Measurements from ENCODE around the gene TMSB10.

TMSB10 gene

GRCh38 chr2:84905181-84906107 is at the start of gene TMSB10:
TSS of gene TMSB10 (plus strand) at chr2:84905656.
- TF ChIP-seq ZFX (IDR thresholded peaks at IDR 0.05) (peak; percentile 44; the same call in 1 of the 2 replicates), CTCF (conservative IDR thresholded peaks at IDR 0.05) (no peak; the same call in 1 of the 2 replicates)
- H3K27ac ChIP-seq = peak within 1 kb of the TSS; percentile 86

DNA sequence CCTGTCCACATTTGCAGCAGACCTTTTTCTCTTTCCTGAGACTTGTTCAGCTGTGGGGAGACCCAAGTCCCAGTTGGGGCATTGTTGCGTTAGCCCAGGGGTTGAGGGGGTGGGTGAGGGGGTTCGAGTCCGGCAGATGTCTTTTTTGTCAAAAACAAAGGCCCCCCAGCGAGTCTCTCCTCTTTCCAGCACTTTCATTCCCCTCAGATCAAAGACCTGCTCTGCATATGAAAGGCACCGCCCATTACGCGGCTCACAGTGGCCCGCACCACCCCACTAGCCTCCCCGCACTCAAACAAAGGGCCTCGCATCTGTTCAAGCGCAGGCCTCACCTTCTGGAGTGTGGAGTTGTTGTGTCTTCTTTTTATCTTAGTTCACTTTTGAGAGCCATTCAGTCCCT is 49.7 kb upstream of the TMSB10 start:
- TF ChIP-seq ZFX (IDR thresholded peaks at IDR 0.05) (no peak), CTCF (conservative IDR thresholded peaks at IDR 0.05) (no peak)
- H3K27ac ChIP-seq = no peak overlapping the region

DNA sequence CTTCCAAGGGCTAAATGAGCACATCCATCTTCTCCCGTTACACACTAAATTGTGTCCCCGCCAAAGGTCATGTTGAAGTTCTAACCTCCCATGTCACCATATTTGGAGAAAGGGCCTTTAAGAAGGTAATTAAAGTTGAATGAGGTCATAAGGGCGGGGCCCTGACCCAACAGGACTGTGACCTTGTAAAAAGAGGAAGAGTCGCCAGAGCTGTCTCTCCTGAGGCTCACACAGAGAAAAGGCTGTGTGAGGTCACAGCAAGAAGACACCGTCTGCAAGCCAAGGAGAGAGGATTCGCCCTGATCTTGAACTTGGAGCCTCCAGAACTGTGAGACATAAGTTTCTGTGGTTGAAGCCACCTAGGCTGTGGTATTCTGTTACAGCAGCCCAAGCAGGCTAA is 48.7 kb upstream of the TMSB10 start:
- no peak for TF ChIP-seq ZFX (IDR thresholded peaks at IDR 0.05)
- TF ChIP-seq CTCF (conservative IDR thresholded peaks at IDR 0.05) = no peak
- H3K27ac ChIP-seq = no peak overlapping the region

DNA sequence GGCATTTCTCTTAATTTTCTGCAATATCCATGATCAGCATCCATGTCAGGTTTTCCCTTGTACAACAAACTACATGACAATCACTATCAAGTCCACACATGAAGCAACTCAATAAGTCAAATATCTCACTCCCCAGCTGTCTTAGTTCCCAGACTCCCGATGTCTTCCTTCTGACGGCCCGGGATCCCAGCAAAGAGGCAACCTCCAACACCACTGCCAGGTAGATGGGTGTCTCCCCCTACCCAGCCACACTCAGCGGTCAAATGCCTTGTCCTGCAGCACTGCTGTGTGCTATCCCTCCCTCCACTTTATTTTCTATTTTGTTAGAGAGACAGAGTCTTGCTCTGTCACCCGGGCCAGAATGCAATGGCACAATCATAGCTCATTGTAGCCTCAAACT is 47.9 kb upstream of the TMSB10 start:
- TF ChIP-seq ZFX (IDR thresholded peaks at IDR 0.05) (no peak), CTCF (conservative IDR thresholded peaks at IDR 0.05) (no peak)
- H3K27ac ChIP-seq = no peak overlapping the region

DNA sequence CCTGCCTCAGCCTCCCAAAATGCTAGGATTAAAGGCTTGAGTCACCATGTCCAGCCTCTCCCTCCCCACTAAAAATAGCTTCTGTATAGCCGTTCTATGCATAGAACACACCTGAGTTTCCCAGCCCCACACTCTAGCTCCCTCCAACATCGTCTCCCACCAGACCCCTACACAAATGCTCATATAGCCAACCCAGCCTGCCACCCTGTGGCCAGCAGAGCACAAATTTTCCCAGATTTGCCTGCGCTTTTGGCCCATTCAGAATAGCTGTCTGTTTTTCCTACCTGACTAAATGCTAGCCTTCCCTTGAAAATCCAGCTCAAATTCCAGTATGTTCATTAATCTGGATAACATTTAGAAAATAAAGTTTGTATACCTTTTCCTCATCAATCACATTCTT is 47.3 kb upstream of the TMSB10 start:
- no peak overlapping the region for H3K27ac ChIP-seq
- TF ChIP-seq CTCF (conservative IDR thresholded peaks at IDR 0.05) = no peak
- no peak for TF ChIP-seq ZFX (IDR thresholded peaks at IDR 0.05)

DNA sequence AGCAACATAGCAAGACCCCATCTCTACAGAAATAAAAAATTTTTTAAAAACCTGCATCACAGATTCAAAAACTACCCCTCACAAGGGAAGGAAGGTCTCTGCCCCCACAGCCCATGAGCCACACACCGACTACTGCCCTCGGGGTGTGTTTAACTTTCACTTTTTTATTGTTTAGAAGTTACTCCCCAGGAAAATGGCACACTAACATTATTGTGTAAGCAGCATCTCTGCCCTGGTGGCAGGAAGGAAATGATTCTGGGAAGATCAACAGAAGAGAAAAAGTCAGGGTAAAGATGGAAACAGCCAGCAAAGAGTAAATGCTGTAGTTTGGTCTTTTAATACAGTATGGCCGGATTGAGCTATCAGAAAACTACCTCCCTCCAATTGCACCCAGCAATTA is 46.5 kb upstream of the TMSB10 start:
- H3K27ac ChIP-seq = no peak overlapping the region
- TF ChIP-seq ZFX (IDR thresholded peaks at IDR 0.05) = no peak
- TF ChIP-seq CTCF (conservative IDR thresholded peaks at IDR 0.05) = no peak

DNA sequence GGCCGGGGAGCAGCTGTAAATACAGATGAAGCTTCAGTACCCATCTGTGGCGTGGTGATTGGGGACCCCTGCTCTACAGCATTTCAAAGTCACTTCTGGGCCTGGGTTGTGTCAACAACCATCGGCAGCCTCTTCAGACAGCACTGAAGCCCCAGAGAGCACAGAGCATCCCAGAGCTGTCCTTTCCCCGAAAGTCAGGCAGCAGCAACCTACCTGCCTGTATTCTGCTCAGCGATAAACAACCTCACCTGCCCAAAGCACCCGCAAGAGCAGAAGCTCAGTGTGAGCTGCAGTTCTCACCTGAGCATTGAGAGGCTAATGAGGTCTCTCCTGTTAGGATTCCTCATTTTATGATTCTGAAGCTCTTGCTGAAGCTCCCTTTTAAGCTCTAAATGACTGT is 43.9 kb upstream of the TMSB10 start:
- TF ChIP-seq CTCF (conservative IDR thresholded peaks at IDR 0.05) (no peak), ZFX (IDR thresholded peaks at IDR 0.05) (no peak)

More for the DNA sequence above, 43.9 kb upstream of the TMSB10 start:
- no peak overlapping the region for H3K27ac ChIP-seq
